ENCODE data around the gene TRMO.

DNA sequence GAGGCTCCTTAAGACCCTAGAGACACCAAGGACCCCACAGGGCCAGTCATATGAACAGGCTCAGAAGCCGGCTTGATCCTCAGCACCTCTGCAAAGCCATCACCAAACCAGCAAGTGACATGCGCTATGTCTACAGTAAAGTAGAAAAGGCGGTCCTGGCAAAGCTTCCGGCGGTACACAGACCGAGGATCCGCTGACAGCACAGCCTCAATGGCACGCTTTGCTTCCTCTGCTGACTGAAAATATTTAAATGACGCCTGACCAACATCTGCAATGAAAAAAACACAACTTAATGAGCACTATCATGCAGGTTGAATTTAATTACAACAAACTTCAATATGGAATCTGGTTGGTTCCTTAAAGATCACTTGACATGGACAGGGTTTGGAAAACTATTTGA lies 17.6 kb downstream of the TRMO start:
- no peak for TF ChIP-seq EZH2 (IDR thresholded peaks at IDR 0.05; ENCODE audit: insufficient read depth, low read length)
- TF ChIP-seq, protein P1, sequence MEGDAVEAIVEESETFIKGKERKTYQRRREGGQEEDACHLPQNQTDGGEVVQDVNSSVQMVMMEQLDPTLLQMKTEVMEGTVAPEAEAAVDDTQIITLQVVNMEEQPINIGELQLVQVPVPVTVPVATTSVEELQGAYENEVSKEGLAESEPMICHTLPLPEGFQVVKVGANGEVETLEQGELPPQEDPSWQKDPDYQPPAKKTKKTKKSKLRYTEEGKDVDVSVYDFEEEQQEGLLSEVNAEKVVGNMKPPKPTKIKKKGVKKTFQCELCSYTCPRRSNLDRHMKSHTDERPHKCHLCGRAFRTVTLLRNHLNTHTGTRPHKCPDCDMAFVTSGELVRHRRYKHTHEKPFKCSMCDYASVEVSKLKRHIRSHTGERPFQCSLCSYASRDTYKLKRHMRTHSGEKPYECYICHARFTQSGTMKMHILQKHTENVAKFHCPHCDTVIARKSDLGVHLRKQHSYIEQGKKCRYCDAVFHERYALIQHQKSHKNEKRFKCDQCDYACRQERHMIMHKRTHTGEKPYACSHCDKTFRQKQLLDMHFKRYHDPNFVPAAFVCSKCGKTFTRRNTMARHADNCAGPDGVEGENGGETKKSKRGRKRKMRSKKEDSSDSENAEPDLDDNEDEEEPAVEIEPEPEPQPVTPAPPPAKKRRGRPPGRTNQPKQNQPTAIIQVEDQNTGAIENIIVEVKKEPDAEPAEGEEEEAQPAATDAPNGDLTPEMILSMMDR (IDR thresholded peaks at IDR 0.05; ENCODE audit: insufficient read depth, low read depth, low read length): no peak

Measured in astrocyte (in vitro differentiated cells and primary cell).